Measurements from ENCODE around the gene PRKG1. TPM values are rescaled to one million over a fixed set of nuclear protein-coding genes. Genes with fewer than 3 reads are reported as not detected.

PRKG1 gene
- total RNA-seq, 4 donors from 2014 or later = 26.5 to 72.3 (median 58.1) TPM

- Histone ChIP-seq H3K36me3 (no peaks in the 10 kb centered on the region), H3K4me1 (no peaks in the 10 kb centered on the region), H3K9me3 (no peaks in the 10 kb centered on the region), H3K27me3 (no peaks in the 10 kb centered on the region), H3K27ac (no peak overlapping the region), H3K4me3 (replicated peaks in 1 of 3) (no peak overlapping the region)
- WGBS, 2 donors = 65 to 76% methylated on average over 6 of the region's 6 CpGs
- intact Hi-C loops (cut with DNase I) = no loop called here
- TF ChIP-seq, protein P1, sequence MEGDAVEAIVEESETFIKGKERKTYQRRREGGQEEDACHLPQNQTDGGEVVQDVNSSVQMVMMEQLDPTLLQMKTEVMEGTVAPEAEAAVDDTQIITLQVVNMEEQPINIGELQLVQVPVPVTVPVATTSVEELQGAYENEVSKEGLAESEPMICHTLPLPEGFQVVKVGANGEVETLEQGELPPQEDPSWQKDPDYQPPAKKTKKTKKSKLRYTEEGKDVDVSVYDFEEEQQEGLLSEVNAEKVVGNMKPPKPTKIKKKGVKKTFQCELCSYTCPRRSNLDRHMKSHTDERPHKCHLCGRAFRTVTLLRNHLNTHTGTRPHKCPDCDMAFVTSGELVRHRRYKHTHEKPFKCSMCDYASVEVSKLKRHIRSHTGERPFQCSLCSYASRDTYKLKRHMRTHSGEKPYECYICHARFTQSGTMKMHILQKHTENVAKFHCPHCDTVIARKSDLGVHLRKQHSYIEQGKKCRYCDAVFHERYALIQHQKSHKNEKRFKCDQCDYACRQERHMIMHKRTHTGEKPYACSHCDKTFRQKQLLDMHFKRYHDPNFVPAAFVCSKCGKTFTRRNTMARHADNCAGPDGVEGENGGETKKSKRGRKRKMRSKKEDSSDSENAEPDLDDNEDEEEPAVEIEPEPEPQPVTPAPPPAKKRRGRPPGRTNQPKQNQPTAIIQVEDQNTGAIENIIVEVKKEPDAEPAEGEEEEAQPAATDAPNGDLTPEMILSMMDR (IDR thresholded peaks at IDR 0.05) = no peak
- TF ChIP-seq POLR2A (IDR thresholded peaks at IDR 0.05) = no peak
- DNase-seq = no peak
These were observed 668.9 kb downstream of the PRKG1 start for GRCh38 chr10:51743146-51743545.

GRCh38 chr10:51744235-51745000 is 670.1 kb downstream of the PRKG1 start:
- no peak for DNase-seq
- Histone ChIP-seq H3K27me3 (no peaks in the 10 kb centered on the region), H3K36me3 (no peaks in the 10 kb centered on the region), H3K27ac (no peak overlapping the region), H3K4me3 (replicated peaks in 1 of 3) (no peak overlapping the region), H3K9me3 (no peaks in the 10 kb centered on the region), H3K4me1 (no peaks in the 10 kb centered on the region)
- no peak for TF ChIP-seq POLR2A (IDR thresholded peaks at IDR 0.05)
- TF ChIP-seq, protein P1 (IDR thresholded peaks at IDR 0.05) = no peak
- intact Hi-C loops (cut with DNase I) = no loop called here
- WGBS, 2 donors = 94 to 96% methylated on average over 6 of the region's 6 CpGs

DNA sequence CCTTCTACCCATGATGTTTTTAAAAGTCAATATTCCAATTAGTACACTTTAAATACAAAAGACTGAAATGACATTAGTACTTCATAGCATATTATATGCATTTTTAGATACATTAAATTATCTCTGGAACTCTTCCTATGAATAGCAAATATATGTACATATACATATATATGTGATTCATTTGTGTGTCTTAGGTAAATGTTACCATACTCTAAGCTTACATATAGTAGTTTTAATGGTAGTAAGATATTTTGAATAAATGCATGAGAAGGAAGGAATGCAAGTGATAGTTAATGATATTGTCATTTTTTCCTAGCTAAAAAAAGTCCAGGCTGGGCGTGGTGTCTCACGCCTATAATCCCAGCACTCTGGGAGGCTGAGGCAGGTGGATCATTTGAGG is 671.1 kb downstream of the PRKG1 start:
- H3K27me3 ChIP-seq = no peaks in the 10 kb centered on the region
- H3K4me1 ChIP-seq = no peaks in the 10 kb centered on the region
- intact Hi-C loops (cut with DNase I) = no loop called here
- no peak overlapping the region for H3K27ac ChIP-seq
- TF ChIP-seq POLR2A (IDR thresholded peaks at IDR 0.05) = no peak
- TF ChIP-seq, protein P1 (IDR thresholded peaks at IDR 0.05) = no peak
- no peak for DNase-seq
- WGBS, 2 donors = 97 to 99% methylated on average over 2 of the region's 2 CpGs
- H3K9me3 ChIP-seq = no peaks in the 10 kb centered on the region
- H3K4me3 ChIP-seq (replicated peaks in 1 of 3) = no peak overlapping the region
- no peaks in the 10 kb centered on the region for H3K36me3 ChIP-seq

DNA sequence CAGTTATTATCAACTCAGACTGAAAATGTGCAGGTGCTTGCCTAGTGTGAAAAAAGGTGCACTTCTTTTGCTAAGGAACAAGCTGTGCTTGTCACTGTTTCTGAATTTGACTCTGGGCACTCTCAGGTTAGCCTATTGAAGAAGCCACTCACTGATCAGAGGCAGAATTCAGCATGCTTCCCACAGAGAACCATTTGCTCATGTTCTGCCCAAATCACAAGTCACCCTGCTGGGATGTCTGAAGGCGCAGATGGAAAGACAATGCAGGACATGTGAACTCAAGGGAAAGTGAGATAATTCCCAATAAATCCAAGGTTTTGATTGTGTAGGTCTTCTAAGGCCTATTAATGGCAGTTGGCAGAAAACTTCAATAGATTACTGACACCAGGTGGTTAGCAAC is 672.9 kb downstream of the PRKG1 start:
- Histone ChIP-seq H3K9me3 (no peaks in the 10 kb centered on the region), H3K4me1 (no peaks in the 10 kb centered on the region), H3K27me3 (no peaks in the 10 kb centered on the region), H3K36me3 (no peaks in the 10 kb centered on the region), H3K4me3 (replicated peaks in 1 of 3) (no peak overlapping the region), H3K27ac (no peak overlapping the region)
- intact Hi-C loops (cut with DNase I) = no loop called here
- DNase-seq = no peak
- no peak for TF ChIP-seq POLR2A (IDR thresholded peaks at IDR 0.05)
- TF ChIP-seq, protein P1 (IDR thresholded peaks at IDR 0.05) = no peak
- WGBS, 2 donors = 92 to 96% methylated on average over 1 of the region's 1 CpG

- 87 to 89% methylated on average over 1 of the region's 1 CpG for WGBS, 2 donors
- TF ChIP-seq, protein P1 (IDR thresholded peaks at IDR 0.05) = no peak
- no peak for TF ChIP-seq POLR2A (IDR thresholded peaks at IDR 0.05)
- intact Hi-C loops (cut with DNase I) = no loop called here
- no peaks in the 10 kb centered on the region for H3K4me1 ChIP-seq
- H3K9me3 ChIP-seq = no peaks in the 10 kb centered on the region
- no peaks in the 10 kb centered on the region for H3K36me3 ChIP-seq
- H3K27me3 ChIP-seq = no peaks in the 10 kb centered on the region
- no peak for DNase-seq
- no peak overlapping the region for H3K4me3 ChIP-seq (replicated peaks in 1 of 3)
- no peak overlapping the region for H3K27ac ChIP-seq
These were observed 674.7 kb downstream of the PRKG1 start for GRCh38 chr10:51748959-51749358.
